Liver (tissue), 9 donors: Measurements from ENCODE around the gene STIM2. TPM values are rescaled to one million over a fixed set of nuclear protein-coding genes. Genes with fewer than 3 reads are reported as not detected.

Experiments
- DNase-seq: peaks from one replicate; pipeline ENCODE4 v3.0.0-alpha.2; 2017; ENCODE audit warnings: low spot score
- H3K27ac ChIP-seq, 2 donors: one replicate each; pipeline ENCODE4 v1.7.0; 2013; ENCODE audit warnings: inconsistent platforms in 2 of 2, low read length in 2 of 2, control low read depth in 1 of 2, low read depth in 1 of 2, mild to moderate bottlenecking in 1 of 2
- H3K27me3 ChIP-seq, 4 donors: one replicate each; pipeline versions ENCODE4 v1.6.1 to v1.7.0; 2013; ENCODE audit warnings: low read length in 3 of 4, inconsistent platforms in 1 of 4, mild to moderate bottlenecking in 1 of 4, moderate library complexity in 1 of 4; ENCODE audit not compliant: control insufficient read depth in 4 of 4, insufficient read depth in 4 of 4
- H3K36me3 ChIP-seq, 4 donors: one replicate each; pipeline versions ENCODE4 v1.6.1 to v1.7.0; 2013; ENCODE audit warnings: low read length in 3 of 4, mild to moderate bottlenecking in 3 of 4, low read depth in 1 of 4, moderate library complexity in 1 of 4; ENCODE audit not compliant: control insufficient read depth in 4 of 4, insufficient read depth in 3 of 4
- H3K4me1 ChIP-seq, 4 donors: one replicate each; pipeline versions ENCODE4 v1.6.1 to v1.7.0; 2013; ENCODE audit warnings: low read length in 3 of 4, mild to moderate bottlenecking in 3 of 4, moderate library complexity in 1 of 4; ENCODE audit not compliant: control insufficient read depth in 4 of 4, insufficient read depth in 4 of 4
- H3K4me3 ChIP-seq, 3 donors: one replicate each; pipeline versions ENCODE4 v1.6.1 to v1.7.0; 2013; ENCODE audit warnings: low read length in 3 of 3, control low read depth in 1 of 3, low read depth in 1 of 3, mild to moderate bottlenecking in 1 of 3
- H3K9ac ChIP-seq, 2 donors: one replicate each; pipeline ENCODE4 v1.7.0; 2013; ENCODE audit warnings: low read length in 2 of 2, mild to moderate bottlenecking in 2 of 2, moderate library complexity in 2 of 2, control low read depth in 1 of 2, low read depth in 1 of 2
- H3K9me3 ChIP-seq, 4 donors: one replicate each; pipeline versions ENCODE4 v1.6.1 to v1.7.0; 2013; ENCODE audit warnings: low read length in 3 of 4; ENCODE audit not compliant: control insufficient read depth in 4 of 4
- CTCF ChIP-seq: fragments of 150-350 bp; IDR thresholded peaks from 2 replicates; pipeline ENCODE4 v1.5.1; 2017; ENCODE audit warnings: improper control_type of control experiment, low read depth, low read length; ENCODE audit not compliant: missing input control
- EGR1 ChIP-seq, 2 donors: IDR thresholded peaks; 2 replicates each; pipeline ENCODE4 v1.6.1; 2016 to 2018; ENCODE audit warnings: antibody characterized with exemption in 2 of 2, low read depth in 2 of 2
- FOXA1 ChIP-seq: IDR thresholded peaks from 2 replicates; pipeline ENCODE4 v1.6.1; 2016; ENCODE audit warnings: antibody characterized with exemption
- FOXA2 ChIP-seq: IDR thresholded peaks from 2 replicates; pipeline ENCODE4 v1.6.1; 2016; ENCODE audit warnings: antibody characterized with exemption
- GABPA ChIP-seq, 2 donors: IDR thresholded peaks in 1 of 2; conservative IDR thresholded peaks in 1 of 2; 2 replicates each; pipeline ENCODE4 v1.6.1; 2016; ENCODE audit warnings: antibody characterized with exemption in 2 of 2, mild to moderate bottlenecking in 1 of 2, moderate library complexity in 1 of 2
- HNF4A ChIP-seq, 2 donors: conservative IDR thresholded peaks; 2 replicates each; pipeline ENCODE4 v1.6.1; 2016; ENCODE audit warnings: antibody characterized with exemption in 2 of 2, mild to moderate bottlenecking in 2 of 2
- HNF4G ChIP-seq: IDR thresholded peaks from 2 replicates; pipeline ENCODE4 v1.6.1; 2016; ENCODE audit warnings: antibody characterized with exemption
- JUND ChIP-seq, 2 donors: IDR thresholded peaks; 2 replicates each; pipeline ENCODE4 v1.6.1; 2016; ENCODE audit warnings: antibody characterized with exemption in 2 of 2
- NR2F2 ChIP-seq: IDR thresholded peaks from 2 replicates; pipeline ENCODE4 v1.6.1; 2016; ENCODE audit warnings: antibody characterized with exemption
- RAD21 ChIP-seq, 2 donors: IDR thresholded peaks; 2 replicates each; pipeline ENCODE4 v1.6.1; 2016; ENCODE audit warnings: antibody characterized with exemption in 2 of 2, mild to moderate bottlenecking in 2 of 2
- RXRA ChIP-seq, 2 donors: IDR thresholded peaks; 2 replicates each; pipeline ENCODE4 v1.6.1; 2017 to 2018; ENCODE audit warnings: antibody characterized with exemption in 2 of 2, mild to moderate bottlenecking in 1 of 2
- SP1 ChIP-seq: IDR thresholded peaks from 2 replicates; pipeline ENCODE4 v1.6.1; 2018; ENCODE audit warnings: antibody characterized with exemption, mild to moderate bottlenecking
- TAF1 ChIP-seq: conservative IDR thresholded peaks from 2 replicates; pipeline ENCODE4 v1.6.1; 2016; ENCODE audit warnings: antibody characterized with exemption, mild to moderate bottlenecking
- YY1 ChIP-seq: IDR thresholded peaks from 2 replicates; pipeline ENCODE4 v1.6.1; 2016; ENCODE audit warnings: antibody characterized with exemption, mild to moderate bottlenecking
- WGBS: extraction: QIAGEN DNeasy Blood & Tissue Kit; methylation state at CpG from one replicate; pipeline ENCODE4 v1.1.7; 2013; 5-methylcytosine and 5-hydroxymethylcytosine counted together
- polyA plus RNA-seq, 2 donors: library from polyadenylated mRNA; stranded (reverse) in 1 of 2; unstranded in 1 of 2; fragments of 200-250 nt in 1 of 2; fragments of >200 nt in 1 of 2; fragmentation: Nextera tagmentation in 1 of 2; extraction: Ambion mirVana in 1 of 2; gene quantifications; one replicate each; pipeline versions ENCODE4 v1.2.1 to v1.2.3, GENCODE V29; 2013 to 2015
- total RNA-seq, 2 donors: library from RNA; depleted of rRNA; stranded (reverse); fragments of >200 nt; gene quantifications; one replicate each; pipeline ENCODE4 v1.2.3, GENCODE V29; 2014
- TF ChIP-seq, protein P1 (sequence below): IDR thresholded peaks from 2 replicates; pipeline ENCODE4 v1.6.1; 2016; ENCODE audit warnings: antibody characterized with exemption
- TF ChIP-seq, protein P2 (sequence below): IDR thresholded peaks from 2 replicates; pipeline ENCODE4 v1.6.1; 2016; ENCODE audit warnings: antibody characterized with exemption
- TF ChIP-seq, protein P3 (sequence below): IDR thresholded peaks from 2 replicates; pipeline ENCODE4 v1.6.1; 2016; ENCODE audit warnings: antibody characterized with exemption, mild to moderate bottlenecking
- TF ChIP-seq, protein P4 (sequence below): IDR thresholded peaks from 2 replicates; pipeline ENCODE4 v1.6.1; 2016; ENCODE audit warnings: antibody characterized with exemption
- donor health status: healthy.
- donor health status: healthy.
- donor health status: healthy.
- donor health status: healthy.
- donor health status: healthy.

STIM2 gene
- total and polyA plus RNA-seq, 4 donors = 5.4 to 11.1 (median 6.9) TPM

- H3K36me3 ChIP-seq = peaks cover 0 to 5% (median 0%) of the 10 kb centered on the region in 4 donors
- DNase-seq = no peak
- peaks cover 1 to 18% (median 9%) of the 10 kb centered on the region in 4 donors for H3K4me1 ChIP-seq
- H3K27ac ChIP-seq = no peak overlapping the region
- 36% methylated on average over 4 of the region's 4 CpGs for WGBS
- H3K9me3 ChIP-seq = no peaks in the 10 kb centered on the region
- TF ChIP-seq HNF4G (no peak), RAD21 (IDR thresholded peaks at IDR 0.05) (no peak), SP1 (no peak), FOXA2 (no peak), HNF4A (conservative IDR thresholded peaks at IDR 0.05) (no peak)
- TF ChIP-seq, protein P1, sequence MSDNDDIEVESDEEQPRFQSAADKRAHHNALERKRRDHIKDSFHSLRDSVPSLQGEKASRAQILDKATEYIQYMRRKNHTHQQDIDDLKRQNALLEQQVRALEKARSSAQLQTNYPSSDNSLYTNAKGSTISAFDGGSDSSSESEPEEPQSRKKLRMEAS = no peak
- TF ChIP-seq, protein P2, sequence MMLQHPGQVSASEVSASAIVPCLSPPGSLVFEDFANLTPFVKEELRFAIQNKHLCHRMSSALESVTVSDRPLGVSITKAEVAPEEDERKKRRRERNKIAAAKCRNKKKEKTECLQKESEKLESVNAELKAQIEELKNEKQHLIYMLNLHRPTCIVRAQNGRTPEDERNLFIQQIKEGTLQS = no peak
- no peaks in the 10 kb centered on the region for H3K27me3 ChIP-seq
- H3K4me3 ChIP-seq = no peak overlapping the region
- no peak overlapping the region for H3K9ac ChIP-seq
Observed at GRCh38 chr4:27009539-27009938, 148.9 kb downstream of the STIM2 start.

- 31% methylated on average over 6 of the region's 6 CpGs for WGBS
- H3K4me3 ChIP-seq = no peak overlapping the region
- H3K27me3 ChIP-seq = no peaks in the 10 kb centered on the region
- H3K4me1 ChIP-seq = peaks cover 1 to 17% (median 9%) of the 10 kb centered on the region in 4 donors
- no peaks in the 10 kb centered on the region for H3K9me3 ChIP-seq
- peak; percentile 39 for DNase-seq
- H3K9ac ChIP-seq = no peak overlapping the region
- H3K36me3 ChIP-seq = peaks cover 0 to 5% (median 0%) of the 10 kb centered on the region in 4 donors
- H3K27ac ChIP-seq = no peak overlapping the region
- TF ChIP-seq RAD21 (IDR thresholded peaks at IDR 0.05) = peak; percentile 92 to 94
- TF ChIP-seq CTCF = peak; percentile 93
- TF ChIP-seq EGR1 (IDR thresholded peaks at IDR 0.05; ENCODE audit: low read depth in 2 of 2) = no peak
Observed at GRCh38 chr4:27010334-27010940, 149.8 kb downstream of the STIM2 start.

DNA sequence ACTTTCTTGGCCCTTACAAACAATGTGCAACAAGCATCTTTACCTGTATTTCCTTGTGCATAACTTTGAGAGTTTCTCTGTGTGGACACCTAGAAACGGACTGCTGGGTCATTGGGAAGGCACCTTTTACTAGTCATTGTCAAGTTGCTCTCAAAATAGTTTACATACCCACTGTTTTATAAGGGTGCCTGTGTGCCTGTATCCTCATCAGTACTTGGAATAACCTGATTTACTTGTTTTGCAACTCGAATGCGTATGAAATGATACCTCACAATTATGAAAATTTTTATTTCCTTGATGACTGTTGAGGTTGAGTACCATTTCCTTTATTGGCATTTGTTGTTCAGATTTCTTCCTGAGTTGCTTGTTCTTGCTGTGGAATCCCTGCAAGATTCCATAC, 150.8 kb downstream of the STIM2 start:
- DNase-seq = no peak
- 87% methylated on average over 3 of the region's 3 CpGs for WGBS
- peaks cover 1 to 9% (median 4%) of the 10 kb centered on the region in 4 donors for H3K4me1 ChIP-seq
- no peaks in the 10 kb centered on the region for H3K9me3 ChIP-seq
- no peak overlapping the region for H3K4me3 ChIP-seq
- H3K9ac ChIP-seq = no peak overlapping the region
- no peaks in the 10 kb centered on the region for H3K27me3 ChIP-seq
- H3K36me3 ChIP-seq = peaks cover 0 to 5% (median 0%) of the 10 kb centered on the region in 4 donors
- no peak overlapping the region for H3K27ac ChIP-seq
- TF ChIP-seq, protein P1 = no peak
- TF ChIP-seq RAD21 (IDR thresholded peaks at IDR 0.05) (no peak), SP1 (no peak), EGR1 (IDR thresholded peaks at IDR 0.05; ENCODE audit: low read depth in 2 of 2) (no peak), RXRA (IDR thresholded peaks at IDR 0.05) (no peak), NR2F2 (no peak), GABPA (IDR thresholded peaks at IDR 0.05 in 1 of 2, conservative IDR thresholded peaks at IDR 0.05 in 1 of 2) (no peak), YY1 (no peak), JUND (IDR thresholded peaks at IDR 0.05) (no peak), HNF4A (conservative IDR thresholded peaks at IDR 0.05) (no peak), FOXA1 (no peak), FOXA2 (no peak), HNF4G (no peak), TAF1 (no peak)
- TF ChIP-seq, protein P2 = no peak
- TF ChIP-seq, protein P3, sequence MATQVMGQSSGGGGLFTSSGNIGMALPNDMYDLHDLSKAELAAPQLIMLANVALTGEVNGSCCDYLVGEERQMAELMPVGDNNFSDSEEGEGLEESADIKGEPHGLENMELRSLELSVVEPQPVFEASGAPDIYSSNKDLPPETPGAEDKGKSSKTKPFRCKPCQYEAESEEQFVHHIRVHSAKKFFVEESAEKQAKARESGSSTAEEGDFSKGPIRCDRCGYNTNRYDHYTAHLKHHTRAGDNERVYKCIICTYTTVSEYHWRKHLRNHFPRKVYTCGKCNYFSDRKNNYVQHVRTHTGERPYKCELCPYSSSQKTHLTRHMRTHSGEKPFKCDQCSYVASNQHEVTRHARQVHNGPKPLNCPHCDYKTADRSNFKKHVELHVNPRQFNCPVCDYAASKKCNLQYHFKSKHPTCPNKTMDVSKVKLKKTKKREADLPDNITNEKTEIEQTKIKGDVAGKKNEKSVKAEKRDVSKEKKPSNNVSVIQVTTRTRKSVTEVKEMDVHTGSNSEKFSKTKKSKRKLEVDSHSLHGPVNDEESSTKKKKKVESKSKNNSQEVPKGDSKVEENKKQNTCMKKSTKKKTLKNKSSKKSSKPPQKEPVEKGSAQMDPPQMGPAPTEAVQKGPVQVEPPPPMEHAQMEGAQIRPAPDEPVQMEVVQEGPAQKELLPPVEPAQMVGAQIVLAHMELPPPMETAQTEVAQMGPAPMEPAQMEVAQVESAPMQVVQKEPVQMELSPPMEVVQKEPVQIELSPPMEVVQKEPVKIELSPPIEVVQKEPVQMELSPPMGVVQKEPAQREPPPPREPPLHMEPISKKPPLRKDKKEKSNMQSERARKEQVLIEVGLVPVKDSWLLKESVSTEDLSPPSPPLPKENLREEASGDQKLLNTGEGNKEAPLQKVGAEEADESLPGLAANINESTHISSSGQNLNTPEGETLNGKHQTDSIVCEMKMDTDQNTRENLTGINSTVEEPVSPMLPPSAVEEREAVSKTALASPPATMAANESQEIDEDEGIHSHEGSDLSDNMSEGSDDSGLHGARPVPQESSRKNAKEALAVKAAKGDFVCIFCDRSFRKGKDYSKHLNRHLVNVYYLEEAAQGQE = no peak
- TF ChIP-seq, protein P4, sequence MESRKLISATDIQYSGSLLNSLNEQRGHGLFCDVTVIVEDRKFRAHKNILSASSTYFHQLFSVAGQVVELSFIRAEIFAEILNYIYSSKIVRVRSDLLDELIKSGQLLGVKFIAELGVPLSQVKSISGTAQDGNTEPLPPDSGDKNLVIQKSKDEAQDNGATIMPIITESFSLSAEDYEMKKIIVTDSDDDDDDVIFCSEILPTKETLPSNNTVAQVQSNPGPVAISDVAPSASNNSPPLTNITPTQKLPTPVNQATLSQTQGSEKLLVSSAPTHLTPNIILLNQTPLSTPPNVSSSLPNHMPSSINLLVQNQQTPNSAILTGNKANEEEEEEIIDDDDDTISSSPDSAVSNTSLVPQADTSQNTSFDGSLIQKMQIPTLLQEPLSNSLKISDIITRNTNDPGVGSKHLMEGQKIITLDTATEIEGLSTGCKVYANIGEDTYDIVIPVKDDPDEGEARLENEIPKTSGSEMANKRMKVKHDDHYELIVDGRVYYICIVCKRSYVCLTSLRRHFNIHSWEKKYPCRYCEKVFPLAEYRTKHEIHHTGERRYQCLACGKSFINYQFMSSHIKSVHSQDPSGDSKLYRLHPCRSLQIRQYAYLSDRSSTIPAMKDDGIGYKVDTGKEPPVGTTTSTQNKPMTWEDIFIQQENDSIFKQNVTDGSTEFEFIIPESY = no peak
